Right hindlimb (tissue), 1 donor: Measurements from ENCODE around the gene ST13.
A peak's percentile ranks its signal among the peaks of the same experiment; 100 is the strongest.
"Not testable (repeated sequence)": the region's sequence is repeated elsewhere in the genome, so short reads cannot be mapped to it uniquely, and the experiment has no call there.

Source experiments
- DNase-seq: peaks from one replicate; pipeline ENCODE4 v3.0.0-alpha.2; 2018

Gene ST13

DNA sequence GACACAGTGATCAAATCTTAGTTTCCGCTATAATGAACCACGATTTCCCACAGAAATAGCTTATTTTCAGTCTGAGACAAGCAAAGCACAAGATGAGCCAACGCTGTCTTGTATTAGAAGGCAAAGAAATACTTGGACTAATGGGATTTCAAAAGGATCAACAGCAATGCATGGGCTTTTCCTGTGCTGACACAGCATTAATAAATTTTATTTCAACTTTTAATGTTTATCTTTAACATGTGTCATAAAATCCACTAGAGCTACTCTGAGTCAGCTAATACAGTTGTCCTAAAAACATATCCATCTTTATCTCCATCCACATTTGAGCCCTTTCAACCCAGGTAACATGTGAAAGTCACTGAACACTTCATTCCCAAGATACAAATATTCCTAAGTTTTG lies 21.8 kb downstream of the ST13 start:
- DNase-seq = no peak

DNA sequence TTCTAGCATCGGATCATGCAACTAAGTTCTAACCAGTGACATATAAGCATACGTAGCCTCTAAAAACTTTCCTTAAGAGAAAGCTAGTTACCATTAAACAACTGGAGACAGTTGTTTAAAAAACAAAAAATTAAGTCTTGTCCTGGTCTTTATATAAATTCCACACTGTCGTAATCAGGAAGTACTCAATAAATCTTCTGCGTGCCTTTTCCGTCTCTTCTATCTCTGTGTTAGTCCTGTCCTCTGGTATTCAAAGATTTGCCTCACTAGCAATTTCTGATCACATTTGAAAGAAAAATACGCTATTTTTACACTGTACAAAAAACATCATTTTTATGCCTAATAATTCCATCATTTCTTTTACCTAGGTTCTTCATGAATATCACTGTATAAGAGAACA lies 27.3 kb downstream of the ST13 start:
- DNase-seq = no peak

DNA sequence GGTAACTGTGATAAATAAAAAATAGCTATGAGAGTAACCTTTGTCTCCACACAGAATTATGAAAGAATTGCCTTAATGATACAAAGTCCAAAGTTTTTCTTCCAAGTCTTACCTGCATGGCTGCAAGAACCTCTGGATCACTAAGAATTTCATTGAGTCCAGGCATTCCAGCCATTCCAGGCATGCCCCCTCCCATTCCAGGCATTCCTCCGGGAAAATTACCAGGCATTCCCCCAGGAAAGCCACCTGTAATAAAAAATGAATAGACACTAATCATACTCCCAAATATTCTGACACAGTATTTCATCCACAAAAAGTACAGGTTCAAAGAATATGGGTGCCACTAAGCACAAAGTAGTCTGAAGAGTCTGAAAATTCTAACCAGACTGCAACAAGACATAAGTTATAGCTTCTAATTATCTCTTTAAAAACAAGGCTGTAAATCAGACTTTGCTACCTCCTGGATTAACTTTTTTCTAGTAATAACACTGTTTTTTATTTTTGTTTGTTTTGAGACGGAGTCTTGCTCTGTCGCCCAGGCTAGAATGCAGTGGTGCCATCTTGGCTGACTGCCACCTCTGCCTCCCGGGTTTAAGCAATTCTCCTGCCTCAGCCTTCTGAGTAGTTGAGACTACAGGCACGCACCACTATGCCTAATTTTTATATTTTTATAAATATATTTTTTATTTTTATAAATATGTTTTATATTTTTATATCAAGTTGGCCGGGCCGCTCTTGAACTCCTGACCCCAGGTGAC lies 29.3 kb downstream of the ST13 start:
- DNase-seq = no peak

DNA sequence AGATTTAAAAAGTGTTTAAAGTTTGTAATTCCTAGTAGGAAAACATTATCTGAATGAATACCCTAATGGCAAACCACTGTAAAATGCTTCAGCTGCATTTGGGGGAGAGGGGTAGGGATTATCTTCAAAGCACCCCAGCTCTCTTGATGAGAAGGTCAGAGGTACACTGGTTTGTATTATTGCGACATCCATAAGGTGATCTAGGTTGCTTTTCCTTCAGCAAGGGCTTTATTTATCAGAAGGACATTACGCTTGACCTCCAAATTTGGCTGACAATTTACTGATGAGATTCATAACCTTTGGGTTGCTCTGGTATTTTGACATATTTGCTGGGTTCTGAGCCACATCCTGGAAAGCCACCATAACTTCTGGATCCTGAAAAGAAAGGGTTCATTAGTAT lies 30.1 kb downstream of the ST13 start:
- DNase-seq = not testable (repeated sequence)

DNA sequence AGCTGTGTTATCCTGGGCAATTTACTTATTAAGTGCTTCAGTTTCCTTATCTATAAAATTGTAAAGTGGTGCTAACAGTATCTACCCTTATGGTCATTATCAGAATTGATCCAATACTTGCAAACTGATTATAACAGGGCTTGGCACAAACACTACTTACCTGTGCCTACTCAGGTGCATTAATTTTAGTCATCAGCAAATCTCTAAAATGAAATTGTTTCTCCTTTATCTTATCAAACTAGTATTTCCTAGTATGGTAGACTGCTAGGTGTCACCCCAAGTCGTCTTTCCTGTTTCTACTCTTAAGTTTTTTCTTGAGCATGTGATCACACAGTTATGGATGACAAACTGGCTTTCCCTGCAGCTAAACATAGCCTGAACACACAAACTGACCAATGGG lies 33.0 kb downstream of the ST13 start:
- no peak for DNase-seq

DNA sequence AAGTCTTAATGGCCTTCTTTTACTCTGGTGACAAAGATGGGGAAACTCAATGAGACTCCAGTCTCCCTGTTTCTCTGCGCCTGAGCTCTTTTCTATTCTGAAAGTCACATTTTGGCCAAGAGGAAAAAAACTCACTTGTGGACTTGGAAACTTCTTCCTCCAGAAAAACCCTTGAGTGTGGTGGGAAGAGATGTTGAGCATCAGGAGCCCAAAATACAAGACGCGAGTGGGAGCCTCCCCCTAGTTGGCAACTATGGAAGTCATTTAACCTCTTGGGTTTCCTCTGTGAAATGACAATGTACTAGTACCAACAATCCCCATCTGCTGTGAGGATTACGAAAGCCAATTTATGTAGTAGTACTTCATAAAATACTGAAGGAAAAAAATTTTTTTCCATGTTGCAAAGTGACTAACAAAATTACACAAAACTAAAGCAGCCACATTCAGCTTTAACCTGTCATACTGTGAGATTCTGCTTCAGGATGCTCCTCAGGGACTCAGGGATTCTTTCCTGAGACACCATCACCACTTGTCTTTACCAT lies 36.8 kb downstream of the ST13 start:
- no peak for DNase-seq

DNA sequence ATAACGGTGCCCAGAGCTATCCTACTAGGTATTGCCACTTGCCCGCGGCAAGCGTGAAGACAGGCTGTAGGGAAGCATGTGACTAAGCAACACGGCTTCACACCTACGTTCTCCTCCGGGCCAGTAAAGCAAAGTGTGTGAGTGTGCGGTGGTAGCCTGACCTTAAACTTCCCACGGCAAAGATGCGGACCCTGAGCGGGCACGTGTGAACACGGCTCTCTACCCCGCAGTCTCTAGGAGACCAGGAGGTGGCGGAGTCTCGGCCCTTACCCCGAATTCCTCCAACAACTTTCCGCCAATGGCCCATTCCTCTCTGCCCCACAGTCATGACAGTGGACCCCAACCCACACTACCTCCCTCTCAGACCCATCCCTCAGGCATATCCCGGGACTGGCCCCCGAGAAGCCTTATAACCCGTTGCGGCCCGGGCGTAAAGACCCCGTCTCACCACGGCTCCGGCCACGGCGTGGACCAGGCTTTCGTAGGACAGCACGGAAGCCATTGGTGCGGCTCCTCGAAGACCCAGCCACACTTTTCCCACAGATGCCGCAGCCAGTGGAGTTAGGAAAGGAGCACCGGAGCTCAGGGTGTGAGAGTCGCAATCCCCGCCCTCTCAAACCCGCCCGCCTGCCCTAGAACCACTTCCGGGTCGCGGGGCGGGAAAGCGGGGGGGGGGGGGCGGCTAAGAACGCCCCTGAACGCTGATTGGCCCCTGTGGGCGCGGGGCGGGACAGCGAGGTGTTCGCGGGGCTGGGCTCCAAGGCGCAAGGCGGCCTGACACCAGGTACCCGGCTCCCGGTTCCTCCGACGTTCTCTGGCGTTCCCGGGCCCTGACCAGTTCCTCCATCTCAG lies 37.5 kb downstream of the ST13 start, which contains the start of gene SLC25A17:
Gene SLC25A17 (minus strand): TSS at position 600 of the 852 bp plus-strand sequence. CDS start 98 bp downstream, at position 502.
- DNase-seq = peak; percentile 95

DNA sequence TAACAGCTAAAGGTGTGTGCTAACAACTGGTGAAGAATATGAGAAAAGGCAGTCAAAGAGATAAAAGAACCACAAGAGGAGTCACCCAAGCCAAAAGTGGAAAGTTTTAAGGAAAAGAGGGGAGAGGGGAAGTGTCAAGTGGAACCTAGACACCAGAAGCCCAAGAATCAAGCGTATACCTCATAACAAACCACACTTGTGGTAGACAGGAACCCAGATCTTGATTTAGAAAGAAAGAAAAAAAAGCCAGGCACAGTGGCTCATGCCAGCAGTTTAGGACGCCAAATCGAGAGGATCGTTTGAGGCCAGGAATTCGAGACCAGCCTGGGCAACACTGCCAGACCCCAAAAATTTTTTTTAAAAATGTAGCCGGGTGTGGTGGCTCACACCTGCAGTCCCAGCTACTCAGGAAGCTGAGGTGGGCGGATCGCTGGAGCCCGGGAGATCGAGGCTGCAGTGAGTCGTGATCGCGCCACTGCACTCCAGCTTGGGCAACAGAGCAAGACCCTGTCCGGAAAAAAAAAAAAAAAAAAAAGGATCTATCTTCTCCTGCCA lies 38.2 kb downstream of the ST13 start:
- DNase-seq = no peak

DNA sequence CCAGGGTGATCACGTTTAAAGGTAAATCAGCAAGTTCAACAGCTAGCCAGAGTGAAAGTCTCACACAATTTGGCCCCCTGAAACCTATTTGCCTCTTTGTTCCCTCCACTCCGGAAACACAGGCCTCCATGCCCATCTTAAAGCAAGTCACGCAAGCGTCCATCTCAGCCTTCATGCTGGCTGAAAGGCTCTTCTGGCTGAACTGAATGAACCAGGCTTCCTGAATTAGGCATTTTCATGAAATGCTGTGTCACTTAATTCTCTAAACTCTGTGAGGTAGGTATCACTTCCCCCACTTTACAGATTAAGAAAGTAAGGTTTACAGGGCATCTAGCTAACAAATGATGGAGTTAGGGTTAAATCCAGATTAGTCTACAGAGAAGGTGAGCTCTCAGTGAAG lies 38.7 kb downstream of the ST13 start:
- no peak for DNase-seq

DNA sequence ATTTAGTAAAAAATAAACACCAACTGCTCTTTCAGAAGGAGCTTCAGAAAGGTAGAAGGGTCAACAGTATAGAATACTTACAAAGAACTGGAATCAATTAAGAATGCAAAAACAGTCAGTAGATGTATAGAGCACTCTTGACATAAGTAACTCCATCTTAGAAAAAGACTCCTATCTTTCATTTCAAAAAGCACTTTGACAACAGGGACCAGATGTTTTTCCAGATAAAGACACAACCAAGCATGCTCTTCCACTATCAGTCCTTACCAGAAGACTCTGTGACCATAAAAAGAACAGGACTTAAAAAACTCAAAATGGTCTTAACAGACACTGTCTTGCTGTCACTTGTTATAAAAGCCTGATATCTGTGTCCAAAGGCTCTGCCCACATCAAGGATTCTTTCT lies 42.5 kb downstream of the ST13 start:
- no peak for DNase-seq

DNA sequence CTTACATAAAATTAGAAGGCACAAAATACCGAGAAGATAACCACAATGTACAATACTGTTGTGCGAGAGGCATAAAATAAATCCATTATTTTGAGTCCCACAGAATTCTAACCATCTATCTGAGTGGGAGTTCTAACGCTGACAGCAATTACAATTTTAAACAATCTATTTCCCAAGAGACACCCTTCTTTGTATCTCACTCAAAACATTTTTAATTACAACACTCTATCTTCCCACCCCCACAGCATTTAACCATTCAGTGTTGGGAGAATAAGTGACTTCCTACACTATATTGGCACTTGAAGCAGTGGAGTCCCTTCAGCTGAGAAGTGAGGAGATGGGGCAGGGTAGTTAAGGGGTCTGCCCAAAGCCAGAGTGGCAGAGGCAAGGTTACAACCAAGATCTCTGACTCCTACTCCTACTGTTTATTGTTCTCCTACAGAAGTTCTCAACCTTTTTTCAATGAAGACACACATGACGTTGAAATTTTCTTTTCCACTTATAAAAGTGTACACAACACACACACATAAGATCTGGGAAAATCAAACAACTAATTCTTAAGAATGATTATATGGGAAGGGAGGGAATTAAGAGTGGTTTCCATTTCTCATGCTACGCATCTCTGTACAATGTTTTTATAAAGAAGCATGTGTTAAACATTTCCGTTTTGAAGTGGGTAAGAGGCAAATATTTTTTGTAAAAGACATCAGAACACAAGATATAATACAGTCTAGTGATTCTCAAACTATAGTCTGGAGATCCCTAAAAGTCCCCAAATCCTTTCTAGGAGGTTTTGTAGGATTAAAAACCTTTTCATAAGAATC lies 48.2 kb downstream of the ST13 start:
- DNase-seq = no peak

DNA sequence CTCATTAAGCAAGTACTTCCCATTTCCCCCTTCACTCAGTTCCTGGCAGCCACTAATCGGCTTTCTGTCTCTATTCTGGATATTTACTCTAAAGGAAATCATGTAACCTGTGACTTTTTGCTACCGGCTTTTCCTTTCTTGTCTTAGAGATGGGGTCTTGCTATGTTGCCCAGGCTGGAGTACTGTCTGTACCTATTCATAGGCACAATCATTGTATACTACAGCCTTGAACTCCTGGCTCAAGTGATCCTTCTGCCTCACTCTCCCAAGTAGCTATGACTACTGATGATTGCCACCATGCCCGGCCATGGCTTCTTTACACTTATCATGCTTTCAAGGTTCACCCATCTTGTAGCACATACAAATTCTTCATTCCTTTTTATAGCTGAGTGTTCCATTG lies 49.7 kb downstream of the ST13 start:
- no peak for DNase-seq

DNA sequence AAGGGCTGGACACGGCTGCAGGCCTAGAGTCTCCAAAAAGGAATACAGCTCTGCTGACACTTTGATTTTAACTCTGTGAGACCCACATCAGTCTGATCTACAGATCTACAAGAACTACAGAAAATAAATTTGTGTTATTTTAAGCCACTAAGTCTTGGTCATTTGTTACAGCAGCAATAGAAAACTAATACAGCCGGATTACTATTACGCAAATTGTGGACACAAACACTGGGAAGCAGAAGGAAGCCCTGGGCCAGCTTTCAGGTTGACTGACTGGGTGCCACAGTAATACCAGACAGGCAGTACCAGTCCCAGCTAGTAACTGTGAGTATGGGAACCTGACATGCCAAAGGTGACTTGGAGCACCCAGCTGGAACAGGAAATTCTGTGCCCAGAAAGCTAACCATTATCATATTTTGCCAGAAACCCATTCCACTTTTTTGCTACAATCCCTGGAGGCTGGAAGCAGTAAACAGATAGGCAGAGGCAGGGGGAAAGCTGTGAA lies 50.7 kb downstream of the ST13 start:
- no peak for DNase-seq

DNA sequence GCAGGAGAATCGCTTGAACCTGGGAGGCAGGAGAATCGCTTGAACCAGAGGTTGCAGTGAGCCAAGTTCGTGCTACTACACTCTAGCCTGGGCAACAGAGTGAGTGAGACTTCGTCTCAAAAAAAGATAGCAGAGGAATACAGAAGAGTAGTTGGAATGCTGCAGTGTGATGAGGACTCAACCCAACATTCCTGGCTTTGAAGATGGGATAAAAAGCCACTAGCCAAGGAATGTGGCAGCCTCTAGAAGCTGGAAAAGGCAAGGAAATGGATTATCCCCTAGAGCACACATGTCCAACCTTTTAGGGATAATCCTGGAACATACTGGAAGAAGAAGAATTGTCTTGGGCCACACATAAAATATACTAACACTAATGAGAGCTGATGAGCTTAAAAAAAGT lies 51.2 kb downstream of the ST13 start:
- DNase-seq = no peak

DNA sequence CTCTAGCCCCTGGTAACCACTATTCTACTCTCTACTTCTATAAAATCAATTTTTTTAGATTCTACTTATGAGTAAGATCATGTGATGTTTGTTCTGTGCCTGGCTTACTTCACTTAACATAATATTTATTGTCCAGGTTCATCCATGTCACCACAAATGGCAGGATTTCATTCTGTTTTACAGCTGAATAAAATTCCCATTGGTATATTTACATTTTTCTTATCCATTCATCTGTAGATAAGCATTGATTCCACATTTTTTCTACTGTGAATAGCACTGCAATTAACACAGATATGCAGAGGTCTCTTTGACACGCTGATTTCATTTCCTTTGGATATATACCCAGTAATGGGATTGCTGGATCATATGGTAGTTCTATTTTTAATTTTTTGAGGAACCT lies 53.1 kb downstream of the ST13 start:
- DNase-seq = no peak

DNA sequence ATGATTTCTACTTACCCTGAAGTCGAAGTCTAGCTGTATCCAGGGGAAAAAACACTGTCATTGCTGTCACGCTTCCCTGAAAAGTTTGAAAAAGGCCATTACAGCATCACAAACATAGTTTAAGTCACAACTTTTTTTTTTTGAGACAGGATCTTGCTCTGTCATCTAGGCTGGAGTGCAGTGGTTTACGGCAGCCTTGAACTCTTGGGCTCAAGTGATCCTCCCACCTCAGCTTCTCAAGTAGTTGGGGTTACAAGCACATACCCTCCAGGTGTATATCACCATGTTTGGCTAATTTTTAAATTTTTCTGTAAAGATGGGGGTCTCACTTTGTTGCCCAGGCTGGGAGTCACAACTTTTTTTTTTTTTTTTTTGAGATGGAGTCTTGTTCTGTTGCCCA lies 57.4 kb downstream of the ST13 start:
- no peak for DNase-seq

DNA sequence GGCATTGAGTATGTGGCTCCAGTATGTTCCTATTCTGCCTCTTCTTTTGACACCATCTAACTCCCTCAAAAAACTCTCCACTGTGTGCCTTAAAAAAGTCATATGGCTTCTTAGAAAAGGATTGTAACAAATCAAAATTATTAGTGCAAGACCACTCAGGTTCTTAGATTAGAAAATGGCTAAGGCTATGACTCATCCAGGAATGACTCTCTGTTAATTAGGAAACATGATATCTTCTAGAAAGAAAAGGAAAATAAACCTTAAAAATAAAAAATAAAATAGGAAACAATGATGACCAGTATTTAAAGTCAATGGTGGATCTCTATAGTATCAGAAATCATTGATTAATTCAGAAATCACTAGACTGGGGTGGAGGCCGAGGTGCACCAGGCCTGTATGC lies 59.0 kb downstream of the ST13 start:
- DNase-seq = no peak

DNA sequence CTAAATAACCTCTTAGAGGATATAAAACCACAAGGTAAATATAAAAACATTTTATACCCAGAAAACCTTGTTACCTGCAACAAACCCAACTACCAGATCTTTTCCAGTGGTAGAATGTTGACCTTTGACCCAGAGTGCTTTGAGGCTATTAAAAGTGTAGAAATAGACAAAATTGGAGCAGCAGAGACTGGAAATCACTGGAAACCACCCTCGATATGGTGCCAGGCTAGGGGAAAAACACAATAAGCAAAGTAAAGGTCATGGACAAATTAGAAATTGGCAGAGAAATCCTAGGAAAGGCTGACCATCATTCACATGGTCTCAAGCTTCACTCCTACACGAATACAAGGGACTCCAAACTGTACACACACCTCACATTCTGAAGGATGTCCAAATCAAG lies 64.0 kb downstream of the ST13 start:
- no peak for DNase-seq

DNA sequence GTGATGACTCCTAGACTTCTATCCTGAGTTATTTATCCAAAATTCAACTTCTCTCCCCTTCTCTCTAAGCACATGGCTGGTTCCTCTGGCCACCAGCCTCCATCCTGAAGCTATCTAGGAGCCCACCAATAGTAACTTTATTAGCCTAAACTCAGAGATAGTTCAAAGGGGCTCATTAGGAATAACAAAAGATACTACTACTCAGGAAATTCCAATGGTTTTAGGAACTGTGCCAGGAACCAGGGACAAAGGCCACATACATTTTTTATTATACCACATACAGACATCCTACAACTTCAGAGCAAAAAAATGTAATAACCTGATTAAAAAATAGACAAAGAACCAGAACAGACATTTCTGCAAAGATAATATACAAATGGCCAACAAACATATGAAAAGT lies 65.2 kb downstream of the ST13 start:
- no peak for DNase-seq

DNA sequence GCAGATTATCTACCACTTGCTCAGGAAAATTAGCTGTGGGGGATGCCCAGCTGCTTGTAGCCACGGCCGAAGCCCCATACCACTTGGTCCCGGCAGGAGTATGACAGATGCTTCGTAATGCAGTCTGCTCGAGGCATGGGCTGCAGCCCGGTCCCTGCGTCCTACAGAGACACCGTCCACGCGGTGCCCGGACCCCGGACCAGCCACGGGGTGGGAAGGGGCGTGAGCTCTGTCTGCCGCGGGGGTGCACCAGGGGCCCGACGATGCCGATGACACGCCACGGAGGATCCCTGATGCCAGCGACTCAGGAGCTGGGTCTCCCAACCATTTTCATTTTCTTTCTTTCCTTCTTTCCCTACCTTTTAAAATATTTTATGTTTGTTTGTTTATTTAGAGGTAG lies 67.3 kb downstream of the ST13 start:
- DNase-seq = no peak

DNA sequence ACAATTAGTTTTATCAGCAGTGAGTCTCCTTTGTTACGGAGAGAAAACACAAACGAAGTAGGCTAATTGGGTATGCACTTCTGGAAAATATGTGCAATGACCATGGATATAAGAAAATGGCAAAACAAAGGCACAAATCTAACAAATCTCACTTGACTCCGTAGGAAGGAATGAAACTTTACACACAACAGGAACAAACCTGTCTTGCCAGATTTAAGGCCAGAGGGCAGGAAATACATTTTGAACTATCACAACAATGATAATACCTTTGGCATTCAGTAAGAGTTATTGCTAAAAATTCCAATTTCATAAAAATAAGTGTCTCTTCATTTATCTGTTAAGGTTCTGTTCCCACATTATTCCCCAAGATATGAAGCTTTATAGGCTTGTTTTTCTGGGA lies 73.9 kb downstream of the ST13 start:
- DNase-seq = no peak

DNA sequence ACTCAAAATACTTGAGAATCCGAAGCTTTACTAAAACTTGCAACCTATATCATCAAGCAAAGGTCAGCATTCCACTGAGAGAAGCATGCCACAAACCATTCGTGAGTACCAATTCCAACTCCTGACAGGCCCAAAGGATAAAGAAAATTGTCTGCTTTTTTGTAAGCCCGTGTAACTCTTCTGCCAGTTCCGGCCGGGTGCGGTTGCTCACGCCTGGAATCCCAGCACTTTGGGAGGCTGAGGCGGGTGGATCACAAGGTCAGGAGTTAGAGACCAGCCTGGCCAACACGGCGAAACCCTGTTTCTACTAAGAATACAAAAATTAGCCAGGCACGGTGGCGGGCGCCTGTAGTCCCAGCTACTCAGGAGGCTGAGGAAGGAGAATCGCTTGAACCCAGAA lies 74.7 kb downstream of the ST13 start:
- DNase-seq = not testable (repeated sequence)
